ENCODE results near the gene CX3CL1.
"Not testable (repeated sequence)": the region's sequence is repeated elsewhere in the genome, so short reads cannot be mapped to it uniquely, and the experiment has no call there.

The CX3CL1 gene

DNA sequence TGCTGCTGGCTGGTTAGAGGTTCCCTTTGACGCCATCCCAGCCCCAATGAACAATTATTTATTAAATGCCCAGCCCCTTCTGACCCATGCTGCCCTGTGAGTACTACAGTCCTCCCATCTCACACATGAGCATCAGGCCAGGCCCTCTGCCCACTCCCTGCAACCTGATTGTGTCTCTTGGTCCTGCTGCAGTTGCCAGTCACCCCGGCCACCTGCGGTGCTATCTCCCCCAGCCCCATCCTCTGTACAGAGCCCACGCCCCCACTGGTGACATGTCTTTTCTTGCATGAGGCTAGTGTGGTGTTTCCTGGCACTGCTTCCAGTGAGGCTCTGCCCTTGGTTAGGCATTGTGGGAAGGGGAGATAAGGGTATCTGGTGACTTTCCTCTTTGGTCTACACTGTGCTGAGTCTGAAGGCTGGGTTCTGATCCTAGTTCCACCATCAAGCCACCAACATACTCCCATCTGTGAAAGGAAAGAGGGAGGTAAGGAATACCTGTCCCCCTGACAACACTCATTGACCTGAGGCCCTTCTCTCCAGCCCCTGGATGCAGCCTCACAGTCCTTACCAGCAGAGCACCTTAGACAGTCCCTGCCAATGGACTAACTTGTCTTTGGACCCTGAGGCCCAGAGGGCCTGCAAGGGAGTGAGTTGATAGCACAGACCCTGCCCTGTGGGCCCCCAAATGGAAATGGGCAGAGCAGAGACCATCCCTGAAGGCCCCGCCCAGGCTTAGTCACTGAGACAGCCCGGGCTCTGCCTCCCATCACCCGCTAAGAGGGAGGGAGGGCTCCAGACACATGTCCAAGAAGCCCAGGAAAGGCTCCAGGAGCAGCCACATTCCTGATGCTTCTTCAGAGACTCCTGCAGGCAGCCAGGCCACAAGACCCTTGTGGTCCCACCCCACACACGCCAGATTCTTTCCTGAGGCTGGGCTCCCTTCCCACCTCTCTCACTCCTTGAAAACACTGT, 11.3 kb downstream of the CX3CL1 start:
- no peak for DNase-seq

DNA sequence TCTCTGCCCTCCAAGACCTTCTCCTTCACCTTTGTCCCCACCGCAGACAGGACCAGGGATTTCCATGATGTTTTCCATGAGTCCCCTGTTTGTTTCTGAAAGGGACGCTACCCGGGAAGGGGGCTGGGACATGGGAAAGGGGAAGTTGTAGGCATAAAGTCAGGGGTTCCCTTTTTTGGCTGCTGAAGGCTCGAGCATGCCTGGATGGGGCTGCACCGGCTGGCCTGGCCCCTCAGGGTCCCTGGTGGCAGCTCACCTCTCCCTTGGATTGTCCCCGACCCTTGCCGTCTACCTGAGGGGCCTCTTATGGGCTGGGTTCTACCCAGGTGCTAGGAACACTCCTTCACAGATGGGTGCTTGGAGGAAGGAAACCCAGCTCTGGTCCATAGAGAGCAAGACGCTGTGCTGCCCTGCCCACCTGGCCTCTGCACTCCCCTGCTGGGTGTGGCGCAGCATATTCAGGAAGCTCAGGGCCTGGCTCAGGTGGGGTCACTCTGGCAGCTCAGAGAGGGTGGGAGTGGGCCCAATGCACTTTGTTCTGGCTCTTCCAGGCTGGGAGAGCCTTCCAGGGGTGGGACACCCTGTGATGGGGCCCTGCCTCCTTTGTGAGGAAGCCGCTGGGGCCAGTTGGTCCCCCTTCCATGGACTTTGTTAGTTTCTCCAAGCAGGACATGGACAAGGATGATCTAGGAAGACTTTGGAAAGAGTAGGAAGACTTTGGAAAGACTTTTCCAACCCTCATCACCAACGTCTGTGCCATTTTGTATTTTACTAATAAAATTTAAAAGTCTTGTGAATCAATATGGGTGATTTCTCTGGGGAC, 12.2 kb downstream of the CX3CL1 start:
- DNase-seq = no peak

GRCh38 chr16:57385083-57385482, 12.8 kb downstream of the CX3CL1 start:
- no peak for DNase-seq

DNA sequence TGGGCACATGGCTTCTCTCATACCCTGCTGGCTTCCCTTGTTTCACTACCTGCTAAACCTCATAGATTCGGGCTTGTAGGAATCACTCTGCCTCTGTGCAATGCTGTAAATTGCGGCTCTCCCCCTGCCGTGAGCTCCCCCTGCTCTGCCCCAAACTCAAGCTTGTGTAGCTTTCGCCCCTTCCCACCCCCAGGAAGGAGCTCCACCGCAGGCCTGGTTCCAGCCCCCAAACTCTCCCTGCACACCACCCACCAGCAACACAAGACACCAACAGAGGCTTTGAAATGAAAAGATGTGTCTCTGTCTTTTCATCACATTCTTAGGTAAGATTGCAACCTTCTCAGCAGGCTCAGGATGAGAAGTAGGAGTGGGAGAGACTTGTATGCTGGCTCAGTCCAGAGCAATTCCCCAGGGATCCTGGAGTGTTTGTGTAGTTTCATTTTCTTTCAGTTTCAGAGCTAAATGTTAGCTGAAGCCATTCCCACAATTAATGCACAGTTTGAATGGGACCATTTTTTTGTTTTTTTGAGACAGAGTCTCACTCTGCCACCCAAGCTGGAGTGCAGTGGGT, 14.2 kb downstream of the CX3CL1 start:
- DNase-seq = no peak

DNA sequence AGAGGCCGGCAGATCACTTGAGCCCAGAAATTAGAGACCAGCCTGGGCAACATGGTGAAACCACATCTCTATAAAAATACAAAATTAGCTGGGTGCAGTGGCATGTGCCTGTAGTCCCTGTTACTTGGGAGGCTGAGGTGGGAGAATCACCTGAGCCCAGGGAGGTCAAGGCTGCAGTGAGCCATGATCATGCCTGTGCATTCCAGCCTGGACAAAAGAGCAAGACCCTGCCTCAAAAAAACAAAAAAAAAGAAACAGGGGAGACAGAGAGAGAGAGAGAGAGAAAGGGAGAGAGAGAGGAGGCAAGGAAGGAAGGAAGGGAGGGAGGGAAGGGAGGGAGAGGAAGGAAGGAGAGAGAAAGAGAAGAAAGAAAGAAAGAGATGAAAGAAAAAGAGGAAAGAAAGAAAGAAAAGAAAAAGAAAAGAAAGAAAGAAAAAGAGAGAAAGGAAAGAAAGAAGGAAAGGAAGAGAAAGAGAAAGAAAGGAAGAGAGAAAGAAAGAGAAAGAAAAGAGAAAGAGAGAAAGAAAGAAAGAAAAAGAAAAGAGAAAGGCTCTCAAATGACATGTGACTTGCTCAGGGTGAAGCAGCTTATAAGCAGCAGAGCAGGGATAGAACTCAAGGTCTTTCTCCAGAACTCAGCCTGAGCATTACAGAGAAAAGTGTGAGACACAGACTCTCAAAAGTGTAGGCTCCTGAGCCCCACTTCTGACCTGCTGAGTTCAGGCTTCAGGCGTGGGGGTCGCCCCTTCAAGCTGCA, 15.5 kb downstream of the CX3CL1 start:
- no peak for DNase-seq

- DNase-seq = no peak
These were observed 16.2 kb downstream of the CX3CL1 start for GRCh38 chr16:57388359-57389086.

- no peak for DNase-seq
These were observed 16.8 kb downstream of the CX3CL1 start for GRCh38 chr16:57389087-57389468.

- DNase-seq = no peak
These were observed 18.5 kb downstream of the CX3CL1 start for GRCh38 chr16:57390636-57391295.

GRCh38 chr16:57391300-57391699, 19.0 kb downstream of the CX3CL1 start:
- no peak for DNase-seq

GRCh38 chr16:57391708-57392107, 19.4 kb downstream of the CX3CL1 start:
- no peak for DNase-seq

DNA sequence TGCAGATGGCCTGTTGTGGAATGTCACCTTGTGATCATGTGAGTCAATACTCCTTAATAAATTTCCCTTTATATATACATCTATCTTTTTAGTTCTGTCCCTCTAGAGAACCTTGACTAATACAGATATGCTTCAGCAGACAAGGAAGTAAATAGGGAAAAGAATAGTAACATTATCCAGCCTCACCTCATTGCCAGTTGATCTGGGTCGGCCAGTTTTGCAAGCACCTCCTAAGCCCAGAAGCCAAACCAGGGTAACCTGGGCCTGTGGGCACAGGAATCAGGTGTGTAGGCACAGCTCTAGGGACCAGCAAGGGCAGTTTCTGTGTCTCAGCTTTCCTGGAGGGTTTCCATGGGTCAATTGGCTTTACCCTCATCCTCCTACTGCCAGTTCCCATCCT, 20.4 kb downstream of the CX3CL1 start:
- DNase-seq = no peak

GRCh38 chr16:57394444-57394843, 22.2 kb downstream of the CX3CL1 start:
- DNase-seq = no peak

DNA sequence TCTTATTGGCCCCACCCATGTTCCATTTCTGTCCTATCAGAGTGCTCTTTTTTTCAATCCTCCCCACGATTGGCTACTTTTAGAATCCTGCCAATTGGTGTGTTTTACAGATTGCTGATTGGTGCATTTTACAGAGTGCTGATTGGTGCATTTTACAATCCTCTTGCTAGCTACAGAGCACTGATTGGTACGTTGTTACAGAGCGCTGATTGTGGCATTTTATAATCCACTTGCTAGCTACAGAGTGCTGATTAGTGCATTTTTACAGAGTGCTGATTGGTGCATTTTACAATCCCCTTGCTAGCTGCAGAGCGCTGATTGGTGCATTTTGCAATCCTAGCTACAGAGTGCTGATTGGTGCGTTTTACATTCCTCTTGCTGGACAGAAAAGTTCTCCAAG, 22.7 kb downstream of the CX3CL1 start:
- DNase-seq = no peak

DNA sequence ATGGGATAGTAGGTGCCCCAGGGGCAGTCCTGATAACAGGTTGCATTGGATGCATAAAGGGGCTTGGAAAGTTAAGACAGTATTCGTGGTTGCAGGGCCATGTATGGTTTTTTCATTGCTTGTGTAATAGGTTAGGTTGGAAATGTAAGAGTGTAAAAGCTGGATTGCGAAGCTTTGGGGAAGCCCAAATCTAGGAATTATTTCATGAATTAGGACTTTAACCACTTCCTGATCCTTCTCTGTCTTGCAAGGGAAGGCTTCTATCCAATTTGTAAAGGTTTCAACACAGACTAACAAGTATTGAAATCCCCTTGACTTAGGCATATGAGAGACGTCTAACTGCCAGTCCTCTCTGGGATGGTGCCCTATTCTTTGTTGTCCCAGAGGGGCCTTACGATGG, 24.5 kb downstream of the CX3CL1 start:
- no peak for DNase-seq

DNA sequence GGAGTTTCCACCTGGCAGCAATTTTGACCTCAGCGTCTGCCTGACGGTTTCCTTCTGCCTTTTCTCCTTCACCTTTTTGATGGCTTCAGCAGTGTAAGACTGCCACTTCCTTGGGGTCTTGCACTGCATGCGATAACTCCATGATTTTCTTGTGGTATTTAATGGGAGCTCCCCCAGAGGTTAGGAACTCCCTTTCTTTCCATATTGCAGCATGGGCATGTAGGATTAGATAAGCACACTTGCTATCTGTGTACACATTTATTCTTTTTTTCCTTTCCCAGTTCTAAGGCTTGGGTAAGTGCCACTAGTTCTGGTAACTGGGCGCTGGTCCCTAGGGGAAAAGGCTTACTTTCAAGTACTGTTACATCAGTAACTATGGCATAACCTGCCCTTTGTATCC, 25.2 kb downstream of the CX3CL1 start:
- not testable (repeated sequence) for DNase-seq

DNA sequence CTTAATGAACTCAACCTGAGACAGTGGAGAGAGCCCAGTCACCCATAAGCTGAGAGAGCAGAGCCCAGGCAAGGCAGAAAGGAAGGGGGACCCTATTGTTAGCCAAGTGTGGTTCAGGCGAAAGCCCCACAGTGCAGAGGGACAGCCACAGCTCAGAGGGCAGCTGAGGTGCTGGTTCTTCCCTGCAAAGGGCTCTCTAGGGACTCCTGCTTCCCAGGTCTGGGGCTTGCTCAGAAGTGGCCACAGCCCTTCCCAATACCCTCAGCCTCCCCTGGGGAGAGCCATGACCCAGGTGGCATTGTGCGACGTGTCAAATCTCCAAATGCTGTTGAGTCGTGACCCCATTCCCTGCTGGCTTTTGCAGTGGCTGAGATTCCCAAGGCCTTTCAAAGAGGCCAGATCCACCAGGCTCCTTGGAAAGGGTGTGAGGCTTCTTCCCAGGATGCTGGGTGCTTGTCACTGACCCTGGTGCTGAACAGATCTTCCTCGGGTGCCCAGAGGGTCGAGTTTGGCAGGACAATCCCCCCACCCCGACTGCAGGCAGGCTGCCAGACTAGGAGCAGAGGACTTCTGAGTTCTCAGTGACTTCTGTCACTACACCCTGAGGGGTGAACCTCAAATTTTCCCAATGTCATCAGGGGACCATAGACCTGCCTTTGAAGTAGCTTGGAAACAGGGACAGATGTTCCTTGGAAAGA, 29.8 kb downstream of the CX3CL1 start:
- DNase-seq = no peak

GRCh38 chr16:57403965-57404817, 31.9 kb downstream of the CX3CL1 start, which contains the start of gene CCL17:
TSS of gene CCL17 (plus strand) at chr16:57404767. CDS start at chr16:57413933, 9,166 bp downstream.
- DNase-seq = no peak

GRCh38 chr16:57405097-57405496, 32.8 kb downstream of the CX3CL1 start:
- no peak for DNase-seq

DNA sequence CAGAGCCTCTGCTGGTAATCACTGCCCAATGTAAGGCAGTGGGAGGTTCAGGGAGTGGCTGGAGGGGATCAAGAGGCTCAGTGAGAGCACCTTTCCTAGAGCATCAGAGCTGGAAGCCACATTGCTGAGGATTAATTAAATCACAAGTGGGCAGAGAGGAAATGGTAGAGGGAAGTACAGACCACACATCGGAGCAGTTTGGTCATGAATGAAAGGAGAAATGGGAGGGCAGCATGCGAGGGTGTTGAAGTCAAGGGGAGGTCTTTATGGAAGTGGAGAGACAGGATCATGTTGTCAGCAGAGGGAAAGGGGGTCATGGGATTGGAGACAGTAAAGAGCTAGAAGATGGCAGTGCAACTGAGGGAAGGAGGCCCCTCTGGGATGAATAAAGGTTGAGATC, 34.6 kb downstream of the CX3CL1 start:
- no peak for DNase-seq
